Caco-2 (cell line): ENCODE results near the gene DSCAML1. TPM values are rescaled to one million over a fixed set of nuclear protein-coding genes. Genes with fewer than 3 reads are reported as not detected.

ENCODE experiments used
- BruUV-seq: library from RNA; stranded (reverse); fragments of 400-500 nt; replicated peaks from 2 replicates; lab custom pipeline; 2021; lab: Mats Ljungman, UMichigan
- CTCF ChIA-PET: fragments of 300-600 bp; sonication (Branson Sonifier 250); formaldehyde crosslinking; loops from one replicate; lab custom pipeline; 2022; ENCODE audit warnings: antibody characterized with exemption; lab: Charles Lee
- POLR2A ChIA-PET: fragments of 300-600 bp; sonication (Branson Sonifier 250); formaldehyde crosslinking; loops from one replicate; lab custom pipeline; 2022; ENCODE audit warnings: antibody characterized with exemption; lab: Charles Lee
- DNase-seq, 2 experiments: peaks; one replicate each; pipeline versions ENCODE4 v3.0.0 to v3.0.0-alpha.2; 2020 to 2022
- H3K27me3 ChIP-seq: replicated peaks from 2 replicates; pipeline ENCODE4 v1.6.0; 2011; ENCODE audit warnings: low read length; ENCODE audit not compliant: control insufficient read depth, insufficient read depth
- H3K36me3 ChIP-seq: 2 replicates; pipeline ENCODE4 v1.5.1; 2011; ENCODE audit warnings: low read length; ENCODE audit not compliant: control insufficient read depth, insufficient read depth
- H3K4me1 ChIP-seq: fragments of 250-450 bp; sonication (Bioruptor Pico); 2 replicates; pipeline ENCODE4 v1.5.1; 2020; ENCODE audit warnings: mild to moderate bottlenecking
- H3K4me3 ChIP-seq: 2 replicates; pipeline ENCODE4 v1.5.1; 2011; ENCODE audit warnings: low read depth, mild to moderate bottlenecking, control low read depth, low read length
- H3K9me3 ChIP-seq: fragments of 250-450 bp; sonication (Bioruptor Pico); 2 replicates; pipeline ENCODE4 v1.5.1; 2020; ENCODE audit warnings: mild to moderate bottlenecking, moderate library complexity
- H3K27ac Mint-ChIP-seq: one replicate; pipeline ENCODE4 v1.8.0; 2022; ENCODE audit warnings: mixed read lengths; ENCODE audit not compliant: unreplicated experiment
- H3K27me3 Mint-ChIP-seq: one replicate; pipeline ENCODE4 v1.8.0; 2022; ENCODE audit warnings: mixed read lengths; ENCODE audit not compliant: insufficient read depth, unreplicated experiment
- H3K36me3 Mint-ChIP-seq: one replicate; pipeline ENCODE4 v1.8.0; 2022; ENCODE audit warnings: mild to moderate bottlenecking, mixed read lengths; ENCODE audit not compliant: insufficient read depth, unreplicated experiment
- H3K4me1 Mint-ChIP-seq: one replicate; pipeline ENCODE4 v1.8.0; 2022; ENCODE audit warnings: low read depth, mixed read lengths; ENCODE audit not compliant: unreplicated experiment
- H3K4me3 Mint-ChIP-seq: one replicate; pipeline ENCODE4 v1.8.0; 2022; ENCODE audit warnings: mild to moderate bottlenecking, moderate library complexity, mixed read lengths; ENCODE audit not compliant: unreplicated experiment
- H3K9me3 Mint-ChIP-seq: one replicate; pipeline ENCODE4 v1.8.0; 2022; ENCODE audit warnings: mixed read lengths; ENCODE audit not compliant: unreplicated experiment
- intact Hi-C: fragments of 100-400 bp; cut with micrococcal nuclease; formaldehyde crosslinking; loops from one replicate; pipeline ENCODE4 v1.10.0; 2022; ENCODE audit not compliant: unreplicated experiment
- total RNA-seq: library from RNA; stranded (reverse); gene quantifications from 2 replicates; pipeline ENCODE4 v1.2.3, GENCODE V29; 2022
- TF ChIP-seq, protein P1 (sequence below), 2 experiments: fragments of 200-600 bp in 1 of 2; IDR thresholded peaks; 1 replicate in 1 of 2; 2 replicates in 1 of 2; pipeline versions ENCODE4 v1.5.1 to v1.8.0; 2011 to 2022; ENCODE audit warnings: antibody characterized with exemption in 1 of 2, control low read depth in 1 of 2, inconsistent platforms in 1 of 2, low read depth in 1 of 2, low read length in 1 of 2, mild to moderate bottlenecking in 1 of 2, moderate library complexity in 1 of 2; ENCODE audit not compliant: insufficient read depth in 1 of 2, severe bottlenecking in 1 of 2, unreplicated experiment in 1 of 2

DSCAML1 gene
- total RNA-seq, 1 experiment from 2014 or later = not detected

- Mint-ChIP-seq H3K27me3 (peaks cover 17% of the 10 kb centered on the region), H3K27ac (no peak overlapping the region), H3K4me1 (no peaks in the 10 kb centered on the region), H3K36me3 (no peaks in the 10 kb centered on the region), H3K4me3 (no peak overlapping the region), H3K9me3 (no peaks in the 10 kb centered on the region)
- Histone ChIP-seq H3K36me3 (no peaks in the 10 kb centered on the region), H3K4me3 (no peak overlapping the region), H3K27me3 (no peaks in the 10 kb centered on the region; the same call in 1 of the 2 replicates), H3K4me1 (no peaks in the 10 kb centered on the region), H3K9me3 (no peaks in the 10 kb centered on the region)
- ChIA-PET CTCF (no interaction called here), POLR2A (no interaction called here)
- no peak for DNase-seq
- BruUV-seq = no TSS peak
- TF ChIP-seq, protein P1, sequence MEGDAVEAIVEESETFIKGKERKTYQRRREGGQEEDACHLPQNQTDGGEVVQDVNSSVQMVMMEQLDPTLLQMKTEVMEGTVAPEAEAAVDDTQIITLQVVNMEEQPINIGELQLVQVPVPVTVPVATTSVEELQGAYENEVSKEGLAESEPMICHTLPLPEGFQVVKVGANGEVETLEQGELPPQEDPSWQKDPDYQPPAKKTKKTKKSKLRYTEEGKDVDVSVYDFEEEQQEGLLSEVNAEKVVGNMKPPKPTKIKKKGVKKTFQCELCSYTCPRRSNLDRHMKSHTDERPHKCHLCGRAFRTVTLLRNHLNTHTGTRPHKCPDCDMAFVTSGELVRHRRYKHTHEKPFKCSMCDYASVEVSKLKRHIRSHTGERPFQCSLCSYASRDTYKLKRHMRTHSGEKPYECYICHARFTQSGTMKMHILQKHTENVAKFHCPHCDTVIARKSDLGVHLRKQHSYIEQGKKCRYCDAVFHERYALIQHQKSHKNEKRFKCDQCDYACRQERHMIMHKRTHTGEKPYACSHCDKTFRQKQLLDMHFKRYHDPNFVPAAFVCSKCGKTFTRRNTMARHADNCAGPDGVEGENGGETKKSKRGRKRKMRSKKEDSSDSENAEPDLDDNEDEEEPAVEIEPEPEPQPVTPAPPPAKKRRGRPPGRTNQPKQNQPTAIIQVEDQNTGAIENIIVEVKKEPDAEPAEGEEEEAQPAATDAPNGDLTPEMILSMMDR (IDR thresholded peaks at IDR 0.05; ENCODE audit: insufficient read depth in 1 of 2, low read depth in 1 of 2, low read length in 1 of 2, severe bottlenecking in 1 of 2, unreplicated experiment in 1 of 2) = no peak
- intact Hi-C loops = no loop called here
Measured at GRCh38 chr11:117495357-117495756, 301.7 kb downstream of the DSCAML1 start.

- H3K27me3 ChIP-seq = peaks cover 2% of the 10 kb centered on the region; the same call in 1 of the 2 replicates
- H3K27me3 Mint-ChIP-seq = peaks cover 15% of the 10 kb centered on the region
- BruUV-seq = no TSS peak
Measured at GRCh38 chr11:117492578-117493251, 304.3 kb downstream of the DSCAML1 start.

GRCh38 chr11:117490911-117491310 is 306.1 kb downstream of the DSCAML1 start:
- H3K4me3 Mint-ChIP-seq = no peak overlapping the region
- H3K27ac Mint-ChIP-seq = no peak overlapping the region
- Histone ChIP-seq H3K4me3 (no peak overlapping the region), H3K4me1 (no peaks in the 10 kb centered on the region), H3K9me3 (no peaks in the 10 kb centered on the region), H3K36me3 (no peaks in the 10 kb centered on the region), H3K27me3 (peaks cover 2% of the 10 kb centered on the region; the same call in 1 of the 2 replicates)
- peaks cover 20% of the 10 kb centered on the region for H3K27me3 Mint-ChIP-seq
- ChIA-PET POLR2A (no interaction called here), CTCF (no interaction called here)
- DNase-seq = no peak
- intact Hi-C loops = no loop called here
- no peaks in the 10 kb centered on the region for H3K36me3 Mint-ChIP-seq
- no TSS peak for BruUV-seq
- no peaks in the 10 kb centered on the region for H3K9me3 Mint-ChIP-seq
- TF ChIP-seq, protein P1 (IDR thresholded peaks at IDR 0.05; ENCODE audit: insufficient read depth in 1 of 2, low read depth in 1 of 2, low read length in 1 of 2, severe bottlenecking in 1 of 2, unreplicated experiment in 1 of 2) = no peak
- no peaks in the 10 kb centered on the region for H3K4me1 Mint-ChIP-seq

More at GRCh38 chr11:117492578-117493251, 304.3 kb downstream of the DSCAML1 start:
- Histone ChIP-seq H3K4me1 (no peaks in the 10 kb centered on the region), H3K9me3 (no peaks in the 10 kb centered on the region), H3K4me3 (no peak overlapping the region), H3K36me3 (no peaks in the 10 kb centered on the region)
- no peaks in the 10 kb centered on the region for H3K9me3 Mint-ChIP-seq
- H3K36me3 Mint-ChIP-seq = no peaks in the 10 kb centered on the region
- no peaks in the 10 kb centered on the region for H3K4me1 Mint-ChIP-seq
- intact Hi-C loops = no loop called here
- H3K4me3 Mint-ChIP-seq = no peak overlapping the region
- CTCF ChIA-PET = interaction anchor here (0.6 to 0.7 kb wide), 2 partner anchors 412 to 1845 kb away, joined by 3 read pairs; no protein-coding TSS in a partner anchor
- H3K27ac Mint-ChIP-seq = no peak overlapping the region
- TF ChIP-seq, protein P1 (IDR thresholded peaks at IDR 0.05; ENCODE audit: insufficient read depth in 1 of 2, low read depth in 1 of 2, low read length in 1 of 2, severe bottlenecking in 1 of 2, unreplicated experiment in 1 of 2) = no peak
- POLR2A ChIA-PET = no interaction called here
- no peak for DNase-seq
